ENCODE measurements around the gene FAM118B.
A peak's percentile ranks its signal among the peaks of the same experiment; 100 is the strongest.
"Not testable (repeated sequence)": the region's sequence is repeated elsewhere in the genome, so short reads cannot be mapped to it uniquely, and the experiment has no call there.

FAM118B gene

GRCh38 chr11:126277780-126278179, 66.2 kb downstream of the FAM118B start:
- ATAC-seq: no peak

- no peak for ATAC-seq
Measured at GRCh38 chr11:126279191-126279590, 67.6 kb downstream of the FAM118B start.

- ATAC-seq: no peak
Measured at GRCh38 chr11:126280595-126280994, 69.0 kb downstream of the FAM118B start.

- no peak for ATAC-seq
Measured at GRCh38 chr11:126281245-126281644, 69.7 kb downstream of the FAM118B start.

- ATAC-seq: no peak
Measured at GRCh38 chr11:126281666-126282175, 70.1 kb downstream of the FAM118B start.

GRCh38 chr11:126282361-126282735, 70.8 kb downstream of the FAM118B start:
- peak; percentile 21 to 22 for ATAC-seq

GRCh38 chr11:126282736-126283591, 71.4 kb downstream of the FAM118B start, which contains the start of gene TIRAP:
Gene TIRAP (plus strand): TSS chr11:126283093. CDS start chr11:126290895, 7,802 bp downstream.
- peak; percentile 63 to 66 for ATAC-seq

- ATAC-seq: peak; percentile 71 to 72
Measured at GRCh38 chr11:126284829-126285228, 73.2 kb downstream of the FAM118B start.

- no peak for ATAC-seq
Measured at GRCh38 chr11:126288237-126288636, 76.7 kb downstream of the FAM118B start.

GRCh38 chr11:126290887-126291286, 79.3 kb downstream of the FAM118B start:
- ATAC-seq: no peak

- no peak for ATAC-seq
Measured at GRCh38 chr11:126293726-126294125, 82.1 kb downstream of the FAM118B start.

- ATAC-seq: no peak
Measured at GRCh38 chr11:126297004-126297403, 85.4 kb downstream of the FAM118B start.

GRCh38 chr11:126303623-126304456, 92.3 kb downstream of the FAM118B start, which contains the start of gene DCPS:
Gene DCPS (plus strand): TSS chr11:126304060. CDS start chr11:126304081, 21 bp downstream.
- peak; percentile 86 to 88 for ATAC-seq

GRCh38 chr11:126304457-126305075, 93.0 kb downstream of the FAM118B start:
- no peak for ATAC-seq

GRCh38 chr11:126305699-126306098, 94.1 kb downstream of the FAM118B start:
- peak; percentile 81 to 85 for ATAC-seq

- no peak for ATAC-seq
Measured at GRCh38 chr11:126307706-126308105, 96.1 kb downstream of the FAM118B start.

GRCh38 chr11:126308271-126308671, 96.7 kb downstream of the FAM118B start:
- ATAC-seq: no peak

- ATAC-seq: not testable (repeated sequence)
Measured at GRCh38 chr11:126308771-126309170, 97.2 kb downstream of the FAM118B start.

- ATAC-seq: peak; percentile 29 to 48
Measured at GRCh38 chr11:126310200-126310991, 98.8 kb downstream of the FAM118B start.

- ATAC-seq: no peak
Measured at GRCh38 chr11:126310992-126311310, 99.4 kb downstream of the FAM118B start.

GRCh38 chr11:126311401-126312291, 100.1 kb downstream of the FAM118B start:
- ATAC-seq: no peak
